Vagina (tissue), 2 donors: ENCODE data around the gene ATP6V1G2.

Source experiments
- CTCF ChIP-seq, 3 experiments: fragments of 450-650 bp in 2 of 3; fragments of 200-600 bp in 1 of 3; sonication (generic) in 1 of 3; IDR thresholded peaks; one replicate each; pipeline ENCODE4 v1.5.1; 2017 to 2019; ENCODE audit warnings: antibody characterized with exemption in 3 of 3, mild to moderate bottlenecking in 2 of 3, moderate library complexity in 2 of 3
- POLR2AphosphoS5 ChIP-seq, 2 donors: sonication (generic); formaldehyde crosslinking; IDR thresholded peaks; one replicate each; pipeline ENCODE4 v1.9.0; 2017; ENCODE audit warnings: antibody characterized with exemption in 2 of 2, mild to moderate bottlenecking in 2 of 2, low read depth in 1 of 2; ENCODE audit not compliant: insufficient read depth in 1 of 2

GRCh38 chr6:31585491-31585890 is 39.1 kb upstream of the ATP6V1G2 start:
- TF ChIP-seq CTCF (IDR thresholded peaks at IDR 0.05) (no peak), POLR2AphosphoS5 (IDR thresholded peaks at IDR 0.05; ENCODE audit: insufficient read depth in 1 of 2, low read depth in 1 of 2) (no peak)
